ENCODE data around the gene PLXNC1.

The PLXNC1 gene

DNA sequence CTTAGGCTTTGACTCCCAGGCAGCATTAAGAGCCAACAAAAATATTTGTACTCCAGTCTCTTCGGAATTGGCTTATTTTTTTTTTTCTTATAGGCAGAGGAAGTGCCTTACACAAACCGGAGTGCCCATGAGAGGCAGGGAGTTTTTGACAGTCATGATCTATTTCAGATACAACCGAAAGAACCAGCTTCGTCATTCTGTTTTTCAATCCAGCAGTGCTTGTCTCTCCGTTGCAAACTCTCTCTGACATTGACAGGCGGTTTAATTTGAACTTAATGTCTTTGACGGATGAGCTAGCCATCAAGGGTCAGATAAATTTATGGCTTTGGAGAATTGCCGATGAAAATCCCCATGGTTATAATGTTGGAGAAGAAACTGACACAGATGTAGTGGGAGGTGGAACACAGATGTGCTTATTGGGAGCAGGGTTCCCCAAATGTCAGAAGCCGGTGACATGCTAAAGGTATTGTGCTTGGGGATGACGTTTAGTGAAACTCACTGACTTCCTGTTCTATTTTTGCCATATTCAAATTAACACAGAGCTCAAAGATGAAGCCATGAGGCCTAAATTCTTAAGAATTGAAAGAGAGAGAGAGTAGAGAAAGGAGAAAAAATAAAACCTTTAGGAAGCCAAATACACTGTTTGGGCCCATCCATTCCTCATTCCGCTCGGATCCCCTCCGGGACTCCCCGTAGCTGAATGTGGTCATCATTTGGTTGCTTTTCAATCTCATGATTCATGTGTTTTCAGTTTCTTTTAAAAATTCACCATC, 59.7 kb downstream of the PLXNC1 start:
- DNase-seq = no peak

DNA sequence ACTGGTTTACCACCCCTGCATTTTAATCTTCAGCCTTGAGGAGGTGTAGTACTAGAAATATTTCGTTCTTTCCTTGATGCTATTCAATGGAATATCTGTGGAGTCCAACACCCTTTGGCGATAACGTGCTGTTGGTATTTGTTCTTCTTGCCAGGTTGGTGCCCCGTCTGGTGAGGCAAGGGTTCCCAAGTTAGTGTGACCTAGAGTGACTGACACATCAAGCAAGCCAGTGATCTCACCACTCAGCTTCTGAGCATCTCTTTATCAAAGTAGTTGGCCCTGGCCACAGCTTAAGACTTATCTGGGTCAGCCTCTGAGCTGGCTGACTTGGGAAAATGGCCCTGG, 60.2 kb downstream of the PLXNC1 start:
- no peak for DNase-seq

- DNase-seq = no peak
Observed at GRCh38 chr12:94209240-94209639, 60.9 kb downstream of the PLXNC1 start.

- no peak for DNase-seq
Observed at GRCh38 chr12:94211021-94211420, 62.6 kb downstream of the PLXNC1 start.

- no peak for DNase-seq
Observed at GRCh38 chr12:94218233-94218632, 69.9 kb downstream of the PLXNC1 start.

GRCh38 chr12:94219622-94220302, 71.4 kb downstream of the PLXNC1 start:
- no peak for DNase-seq

- no peak for DNase-seq
Observed at GRCh38 chr12:94220804-94221203, 72.4 kb downstream of the PLXNC1 start.

GRCh38 chr12:94222351-94223084, 74.1 kb downstream of the PLXNC1 start:
- DNase-seq = no peak

DNA sequence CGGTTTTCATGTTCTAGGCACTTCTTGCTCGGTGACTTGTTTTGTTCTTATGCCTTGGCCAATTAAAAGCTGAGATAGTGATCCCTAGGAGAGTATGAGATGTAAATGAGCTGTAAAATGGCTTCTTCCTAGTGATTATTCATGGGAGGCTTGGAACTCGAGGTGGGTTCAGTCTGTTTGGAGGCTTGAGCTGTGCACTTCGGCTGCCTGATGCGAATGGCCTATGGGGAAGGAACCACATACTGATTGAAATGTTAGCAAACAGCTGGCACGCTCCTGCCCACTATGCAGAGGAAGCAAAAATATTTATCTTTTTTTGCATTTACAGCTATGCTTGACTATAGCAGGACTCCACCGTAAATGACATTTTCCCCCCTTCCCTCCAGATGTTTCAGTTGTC, 75.5 kb downstream of the PLXNC1 start:
- no peak for DNase-seq

DNA sequence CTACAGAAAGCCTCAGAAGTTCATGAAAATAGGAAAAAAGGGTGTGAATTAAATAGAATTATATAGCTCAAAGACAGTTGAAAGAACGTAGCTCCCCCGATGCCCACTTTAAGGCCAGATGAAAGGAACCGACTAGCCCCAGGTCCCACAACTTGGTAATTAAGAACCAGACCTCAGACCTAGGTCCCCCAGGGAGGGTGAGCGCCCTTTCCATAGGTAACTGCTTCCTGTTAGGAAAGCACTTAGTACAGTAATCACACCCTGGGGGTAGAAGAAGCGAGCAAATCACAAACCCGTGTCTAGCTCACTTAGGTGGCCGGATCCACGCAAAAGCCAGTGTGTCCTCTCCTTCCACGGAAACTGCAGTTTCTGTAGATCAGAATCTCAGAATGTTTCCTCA, 77.1 kb downstream of the PLXNC1 start:
- no peak for DNase-seq

DNA sequence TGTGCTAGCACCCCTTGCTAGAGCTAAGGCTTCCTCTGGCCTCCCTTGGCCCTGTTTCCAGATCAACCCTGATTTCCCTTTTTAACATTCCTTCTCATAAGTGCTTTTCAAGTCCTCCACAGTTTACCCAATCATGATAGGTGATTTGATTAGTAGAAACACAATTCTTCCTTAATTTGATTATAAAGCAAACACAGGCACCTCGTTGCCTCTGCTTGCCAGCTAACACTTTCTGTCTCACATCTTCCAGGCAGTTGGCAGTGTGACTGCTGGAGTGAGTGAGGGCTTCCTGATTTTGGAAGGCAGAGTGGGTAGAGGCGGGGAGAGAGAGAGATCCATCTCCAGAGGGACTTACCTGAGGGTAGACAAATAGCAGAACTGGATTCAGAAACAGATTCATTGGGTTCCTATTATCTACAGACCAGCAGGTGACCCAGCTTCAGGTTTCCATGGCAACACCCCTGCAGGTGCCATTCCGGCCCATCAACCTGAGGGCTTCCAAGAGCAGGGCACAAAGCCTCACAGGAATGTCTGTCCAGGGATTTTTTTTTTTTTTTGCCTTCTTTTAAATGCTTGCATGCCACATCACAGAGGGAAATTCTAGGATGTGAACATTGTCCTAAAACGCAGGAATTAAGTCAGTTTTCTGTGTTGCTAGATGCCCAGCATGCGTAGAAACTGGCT, 77.7 kb downstream of the PLXNC1 start:
- no peak for DNase-seq

DNA sequence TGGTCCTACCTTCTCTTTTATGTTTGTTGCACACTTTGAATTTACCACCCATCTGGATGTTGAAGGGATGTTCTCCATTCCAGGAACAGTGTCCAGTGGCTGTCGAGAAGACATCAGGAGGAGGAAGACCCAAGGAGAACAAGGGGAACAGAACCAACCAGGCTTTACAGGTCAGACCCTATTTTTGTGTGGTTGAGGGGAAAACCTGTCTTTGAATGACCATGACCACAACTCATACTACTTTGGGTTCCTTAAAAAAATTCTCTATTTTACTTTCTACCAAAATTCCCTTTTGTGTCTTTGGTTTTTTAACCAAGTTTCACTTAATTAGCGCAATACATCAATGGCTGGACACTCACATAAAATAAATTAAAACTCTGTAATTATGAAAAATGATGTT, 78.7 kb downstream of the PLXNC1 start:
- DNase-seq = no peak

GRCh38 chr12:94228488-94228907, 80.1 kb downstream of the PLXNC1 start:
- DNase-seq = no peak

DNA sequence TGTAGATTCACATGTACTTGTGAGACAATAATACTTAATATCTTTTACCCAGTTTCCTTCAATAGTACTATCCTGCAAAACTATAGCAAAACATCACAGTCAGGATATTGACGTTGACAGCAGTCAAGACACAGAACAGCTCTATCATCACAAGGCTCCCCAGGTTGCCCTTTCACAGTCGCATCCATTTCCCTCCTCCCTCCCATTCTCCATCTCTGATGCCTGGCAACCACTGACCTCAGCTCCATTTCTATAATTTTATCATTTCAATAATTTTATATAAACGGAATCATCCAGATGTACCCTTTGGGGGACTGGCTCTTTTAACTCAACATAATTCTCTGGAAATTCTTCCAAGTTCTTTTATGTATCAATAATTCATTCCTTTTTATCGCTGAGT, 81.5 kb downstream of the PLXNC1 start:
- DNase-seq = no peak

- DNase-seq = no peak
Observed at GRCh38 chr12:94230357-94230905, 82.1 kb downstream of the PLXNC1 start.

- no peak for DNase-seq
Observed at GRCh38 chr12:94231709-94232108, 83.3 kb downstream of the PLXNC1 start.

DNA sequence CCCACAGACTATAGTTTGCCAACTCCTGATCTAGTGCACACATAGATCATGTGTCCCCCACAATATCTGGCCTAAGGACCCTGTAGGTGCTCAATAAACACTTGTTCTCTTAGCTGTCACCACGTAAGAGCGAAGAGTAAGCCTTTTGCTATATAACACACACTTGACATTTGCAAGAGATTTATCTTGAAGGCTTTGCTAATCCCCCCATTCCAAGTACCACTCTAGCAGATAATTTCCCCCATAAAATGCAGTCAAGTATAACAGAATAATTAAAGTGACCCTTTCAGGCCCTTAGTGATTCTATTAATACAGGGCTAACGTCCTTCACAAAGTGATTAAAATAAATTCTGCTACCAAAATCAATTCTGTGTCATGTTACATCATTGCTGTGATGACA, 87.5 kb downstream of the PLXNC1 start:
- no peak for DNase-seq

- no peak for DNase-seq
Observed at GRCh38 chr12:94239332-94239993, 91.1 kb downstream of the PLXNC1 start.

DNA sequence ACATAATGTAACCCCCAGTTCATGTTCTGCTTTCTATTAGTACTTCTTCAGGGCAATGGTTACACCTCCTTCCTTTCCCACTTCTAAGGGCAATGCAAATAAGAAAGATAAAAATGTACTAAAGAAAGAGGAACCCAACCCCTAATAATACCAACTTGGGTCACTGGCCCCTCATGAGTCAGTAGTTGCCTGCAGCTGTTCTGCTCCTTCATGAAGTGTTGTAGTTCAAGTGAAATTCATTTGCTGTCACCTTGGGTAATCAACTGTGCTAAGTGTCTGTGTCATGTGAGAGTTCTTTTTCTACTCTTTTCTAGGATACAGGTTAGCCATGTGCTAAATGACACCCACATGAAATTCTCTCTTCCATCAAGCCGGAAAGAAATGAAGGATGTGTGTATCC, 91.8 kb downstream of the PLXNC1 start:
- no peak for DNase-seq

DNA sequence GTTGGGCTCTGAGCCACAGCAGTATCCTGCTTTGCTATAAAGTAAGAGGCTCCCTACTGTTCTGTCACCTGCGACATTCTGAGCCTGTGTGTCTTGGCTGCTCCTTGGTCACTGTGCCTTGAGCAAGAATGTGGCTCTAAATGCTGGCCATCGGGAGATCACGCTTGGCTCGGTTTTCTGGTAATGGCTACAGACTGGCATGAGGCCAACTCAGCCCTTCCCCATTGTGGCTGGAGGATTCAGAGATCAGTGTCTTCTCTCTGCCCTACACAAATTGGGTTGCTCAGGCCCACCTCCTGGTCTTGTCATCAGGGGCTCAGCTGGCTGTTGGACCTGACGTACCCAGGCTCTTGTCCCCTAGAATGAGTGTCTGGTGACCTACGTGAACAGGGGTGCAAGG, 94.5 kb downstream of the PLXNC1 start:
- DNase-seq = no peak

DNA sequence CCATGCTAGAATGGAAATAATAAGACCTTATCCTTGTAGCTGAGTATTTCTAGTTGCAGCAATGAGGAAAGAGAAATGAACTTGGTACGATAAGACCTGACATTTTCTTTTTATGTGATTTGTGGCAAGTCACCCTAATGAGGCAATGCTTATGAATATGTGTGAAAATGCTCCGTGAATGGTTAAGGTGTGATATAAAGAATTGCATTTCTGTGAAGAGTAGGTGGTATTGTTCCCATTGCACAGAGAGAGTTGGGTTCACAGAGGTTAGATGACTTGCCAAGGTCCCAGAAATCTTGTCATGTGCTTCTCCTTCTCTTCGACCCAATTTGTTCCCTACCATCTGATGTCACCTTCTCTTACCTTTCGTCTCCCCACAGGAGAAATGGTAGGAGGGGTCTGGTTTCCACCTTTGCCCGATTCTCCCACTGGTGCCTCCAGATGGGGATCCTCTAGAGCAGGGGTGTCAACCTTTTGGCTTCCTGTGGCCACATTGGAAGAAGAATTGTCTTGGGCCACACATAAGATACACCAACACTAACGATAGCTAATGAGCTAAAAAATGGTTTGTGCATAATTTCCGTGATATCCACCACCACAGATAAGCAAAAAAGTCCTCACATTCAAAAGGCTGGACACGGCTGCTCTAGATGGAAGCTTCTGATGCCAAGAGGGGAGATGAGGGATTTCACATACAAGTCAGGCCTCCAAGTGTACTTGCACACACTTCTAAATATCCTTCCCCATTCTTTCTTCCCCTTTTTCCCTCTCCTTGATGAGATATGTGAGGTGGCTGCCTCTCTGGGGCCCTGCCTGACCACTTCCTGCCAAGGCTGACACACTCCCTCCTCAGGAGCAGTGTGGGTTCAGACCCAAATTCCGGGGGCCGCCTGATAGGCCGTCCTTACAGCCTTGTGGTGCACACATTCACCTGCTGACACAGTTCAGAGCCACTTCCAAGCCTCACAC, 96.1 kb downstream of the PLXNC1 start:
- DNase-seq = no peak

Data from NCI-H2171 treated with DMSO at 0.1 percent for 48 hours (cell line).